ENCODE measurements around the gene HAGHL.

The HAGHL gene

GRCh38 chr16:728131-728889, 1.4 kb downstream of the HAGHL start:
- TF ChIP-seq CTCF (IDR thresholded peaks at IDR 0.05; ENCODE audit: low read depth, low read length, missing control alignments) = no peak
- peak; percentile 63 for DNase-seq
- no peak overlapping the region for H3K27ac ChIP-seq
- peaks cover 7% of the 10 kb centered on the region for H3K36me3 ChIP-seq (replicated peaks)
- H3K4me3 ChIP-seq (ENCODE audit: low read depth, low read length) = peak overlapping the region; percentile 67
- no peaks in the 10 kb centered on the region for H3K27me3 ChIP-seq (replicated peaks)
- in situ Hi-C loops (cut with HindIII; ENCODE audit: low pct_ligation_motif_present, low sequenced_read_pairs) = no loop called here

- no peak overlapping the region for H3K27ac ChIP-seq
- in situ Hi-C loops (cut with HindIII; ENCODE audit: low pct_ligation_motif_present, low sequenced_read_pairs) = no loop called here
- H3K36me3 ChIP-seq (replicated peaks) = peaks cover 14% of the 10 kb centered on the region
- no peak for TF ChIP-seq CTCF (IDR thresholded peaks at IDR 0.05; ENCODE audit: low read depth, low read length, missing control alignments)
- no peaks in the 10 kb centered on the region for H3K27me3 ChIP-seq (replicated peaks)
- H3K4me3 ChIP-seq (ENCODE audit: low read depth, low read length) = peak overlapping the region; percentile 67
- DNase-seq = no peak
Observed at GRCh38 chr16:728890-729744, 2.2 kb downstream of the HAGHL start.

GRCh38 chr16:729768-730665, 3.1 kb downstream of the HAGHL start:
- no peak for DNase-seq
- Histone ChIP-seq H3K4me3 (ENCODE audit: low read depth, low read length) (no peak overlapping the region), H3K27ac (no peak overlapping the region), H3K36me3 (replicated peaks) (peaks cover 17% of the 10 kb centered on the region), H3K27me3 (replicated peaks) (no peaks in the 10 kb centered on the region)
- in situ Hi-C loops (cut with HindIII; ENCODE audit: low pct_ligation_motif_present, low sequenced_read_pairs) = no loop called here
- TF ChIP-seq CTCF (IDR thresholded peaks at IDR 0.05; ENCODE audit: low read depth, low read length, missing control alignments) = no peak

GRCh38 chr16:730666-731509, 4.0 kb downstream of the HAGHL start:
- no peak overlapping the region for H3K27ac ChIP-seq
- no peak for DNase-seq
- in situ Hi-C loops (cut with HindIII; ENCODE audit: low pct_ligation_motif_present, low sequenced_read_pairs) = no loop called here
- no peak for TF ChIP-seq CTCF (IDR thresholded peaks at IDR 0.05; ENCODE audit: low read depth, low read length, missing control alignments)
- peaks cover 22% of the 10 kb centered on the region for H3K36me3 ChIP-seq (replicated peaks)
- no peak overlapping the region for H3K4me3 ChIP-seq (ENCODE audit: low read depth, low read length)
- H3K27me3 ChIP-seq (replicated peaks) = no peaks in the 10 kb centered on the region

GRCh38 chr16:732332-732731, 5.4 kb downstream of the HAGHL start:
- in situ Hi-C loops (cut with HindIII; ENCODE audit: low pct_ligation_motif_present, low sequenced_read_pairs) = no loop called here
- H3K27me3 ChIP-seq (replicated peaks) = no peaks in the 10 kb centered on the region
- no peak overlapping the region for H3K27ac ChIP-seq
- DNase-seq = no peak
- no peak for TF ChIP-seq CTCF (IDR thresholded peaks at IDR 0.05; ENCODE audit: low read depth, low read length, missing control alignments)
- peaks cover 29% of the 10 kb centered on the region for H3K36me3 ChIP-seq (replicated peaks)
- no peak overlapping the region for H3K4me3 ChIP-seq (ENCODE audit: low read depth, low read length)

All from brain microvascular endothelial cell (primary cell).